Epidermal melanocyte (primary cell): ENCODE results near the gene OR10H5.
"Not testable (repeated sequence)": the region's sequence is repeated elsewhere in the genome, so short reads cannot be mapped to it uniquely, and the experiment has no call there.

ENCODE experiments used
- DNase-seq: peaks from one replicate; pipeline ENCODE4 v3.0.0; 2011; ENCODE audit warnings: low spot score; ENCODE audit not compliant: insufficient read length

OR10H5 gene

GRCh38 chr19:15787611-15788155, at the start of gene OR10H5:
Gene OR10H5 (plus strand): TSS chr19:15787661. CDS start chr19:15794049, 6,388 bp downstream.
- no peak for DNase-seq

- DNase-seq, result no peak
These were observed 49.7 kb upstream of the OR10H5 start, which contains the start of gene OR10H3 for GRCh38 chr19:15737722-15738121. Gene OR10H3 (plus strand): TSS chr19:15737985. CDS start chr19:15741393, 3,408 bp downstream.

GRCh38 chr19:15740785-15741184, 46.7 kb upstream of the OR10H5 start:
- no peak for DNase-seq

- DNase-seq, result no peak
These were observed 39.2 kb upstream of the OR10H5 start for GRCh38 chr19:15748239-15748638.

- no peak for DNase-seq
These were observed 29.1 kb upstream of the OR10H5 start for GRCh38 chr19:15758379-15758778.

- no peak for DNase-seq
These were observed 27.4 kb upstream of the OR10H5 start for GRCh38 chr19:15759962-15760565.

- no peak for DNase-seq
These were observed 17.9 kb upstream of the OR10H5 start for GRCh38 chr19:15769586-15769985.

- not testable (repeated sequence) for DNase-seq
These were observed 13.3 kb upstream of the OR10H5 start for GRCh38 chr19:15774159-15774558.

- DNase-seq, result no peak
These were observed 12.2 kb upstream of the OR10H5 start for GRCh38 chr19:15775249-15775648.

GRCh38 chr19:15776264-15776663, 11.2 kb upstream of the OR10H5 start:
- no peak for DNase-seq

- no peak for DNase-seq
These were observed 10.2 kb upstream of the OR10H5 start for GRCh38 chr19:15776991-15777970.

- no peak for DNase-seq
These were observed 7.5 kb upstream of the OR10H5 start for GRCh38 chr19:15779756-15780476.

GRCh38 chr19:15780610-15781418, 6.6 kb upstream of the OR10H5 start:
- no peak for DNase-seq

GRCh38 chr19:15781661-15782060, 5.8 kb upstream of the OR10H5 start:
- DNase-seq, result no peak

GRCh38 chr19:15782211-15782610, 5.2 kb upstream of the OR10H5 start:
- no peak for DNase-seq

- not testable (repeated sequence) for DNase-seq
These were observed 4.6 kb upstream of the OR10H5 start for GRCh38 chr19:15782896-15783295.

- no peak for DNase-seq
These were observed 1.3 kb downstream of the OR10H5 start for GRCh38 chr19:15788594-15789270.

- no peak for DNase-seq
These were observed 2.6 kb downstream of the OR10H5 start for GRCh38 chr19:15790096-15790495.

- not testable (repeated sequence) for DNase-seq
These were observed 6.8 kb downstream of the OR10H5 start for GRCh38 chr19:15794279-15794678.

GRCh38 chr19:15810335-15810734, 22.9 kb downstream of the OR10H5 start:
- no peak for DNase-seq
